ENCODE results near the gene BRD3.
"Not testable (repeated sequence)": the region's sequence is repeated elsewhere in the genome, so short reads cannot be mapped to it uniquely, and the experiment has no call there.

Gene BRD3

GRCh38 chr9:134099123-134099761 is 31.4 kb upstream of the BRD3 start:
- DNase-seq (ENCODE audit: low read depth), result peak; percentile 27
- H3K4me3 ChIP-seq (ENCODE audit: low read depth, low read length), result no peak overlapping the region
- TF ChIP-seq, protein P1, sequence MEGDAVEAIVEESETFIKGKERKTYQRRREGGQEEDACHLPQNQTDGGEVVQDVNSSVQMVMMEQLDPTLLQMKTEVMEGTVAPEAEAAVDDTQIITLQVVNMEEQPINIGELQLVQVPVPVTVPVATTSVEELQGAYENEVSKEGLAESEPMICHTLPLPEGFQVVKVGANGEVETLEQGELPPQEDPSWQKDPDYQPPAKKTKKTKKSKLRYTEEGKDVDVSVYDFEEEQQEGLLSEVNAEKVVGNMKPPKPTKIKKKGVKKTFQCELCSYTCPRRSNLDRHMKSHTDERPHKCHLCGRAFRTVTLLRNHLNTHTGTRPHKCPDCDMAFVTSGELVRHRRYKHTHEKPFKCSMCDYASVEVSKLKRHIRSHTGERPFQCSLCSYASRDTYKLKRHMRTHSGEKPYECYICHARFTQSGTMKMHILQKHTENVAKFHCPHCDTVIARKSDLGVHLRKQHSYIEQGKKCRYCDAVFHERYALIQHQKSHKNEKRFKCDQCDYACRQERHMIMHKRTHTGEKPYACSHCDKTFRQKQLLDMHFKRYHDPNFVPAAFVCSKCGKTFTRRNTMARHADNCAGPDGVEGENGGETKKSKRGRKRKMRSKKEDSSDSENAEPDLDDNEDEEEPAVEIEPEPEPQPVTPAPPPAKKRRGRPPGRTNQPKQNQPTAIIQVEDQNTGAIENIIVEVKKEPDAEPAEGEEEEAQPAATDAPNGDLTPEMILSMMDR (IDR thresholded peaks at IDR 0.05; ENCODE audit: control insufficient read depth, extremely low read depth, insufficient read depth), result peak; percentile 82

GRCh38 chr9:134089972-134090371 is 22.1 kb upstream of the BRD3 start:
- H3K4me3 ChIP-seq (ENCODE audit: low read depth, low read length), result no peak overlapping the region
- DNase-seq (ENCODE audit: low read depth), result no peak
- TF ChIP-seq, protein P1 (IDR thresholded peaks at IDR 0.05; ENCODE audit: control insufficient read depth, extremely low read depth, insufficient read depth), result no peak

DNA sequence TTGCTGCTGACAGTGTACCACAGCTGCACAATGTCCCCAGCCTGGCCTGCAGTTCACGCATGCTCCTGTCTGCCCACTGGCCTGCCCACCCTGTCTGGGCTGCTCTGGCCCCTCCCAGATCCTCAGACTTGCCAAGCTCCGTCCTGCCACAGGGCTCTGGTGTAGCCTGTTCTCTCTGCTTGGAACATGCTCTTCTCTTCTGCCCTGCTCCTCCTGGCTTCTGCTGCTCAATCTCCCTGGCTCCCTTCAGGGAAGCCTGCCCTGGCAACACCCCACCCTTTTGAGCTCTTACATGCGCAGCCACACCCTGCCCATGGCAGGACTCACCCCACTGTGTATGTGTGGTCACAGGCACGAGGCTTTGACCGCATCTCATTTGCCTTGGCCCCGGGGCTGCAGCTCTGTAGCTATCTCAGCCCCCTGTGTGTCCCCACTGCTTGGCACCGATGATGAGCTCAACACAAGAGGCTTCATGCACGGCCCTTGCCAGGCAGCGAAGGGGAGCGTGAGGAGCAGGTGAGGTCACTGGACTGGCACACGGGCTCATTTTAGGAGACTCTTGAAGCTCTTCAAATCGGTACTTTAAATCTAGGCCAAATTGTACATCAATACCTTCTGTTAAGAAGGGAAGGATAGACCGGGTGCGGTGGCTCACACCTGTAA is 20.4 kb upstream of the BRD3 start:
- H3K4me3 ChIP-seq (ENCODE audit: low read depth, low read length), result no peak overlapping the region
- DNase-seq (ENCODE audit: low read depth), result no peak
- TF ChIP-seq, protein P1 (IDR thresholded peaks at IDR 0.05; ENCODE audit: control insufficient read depth, extremely low read depth, insufficient read depth), result no peak

- DNase-seq (ENCODE audit: low read depth), result no peak
- no peak overlapping the region for H3K4me3 ChIP-seq (ENCODE audit: low read depth, low read length)
- TF ChIP-seq, protein P1 (IDR thresholded peaks at IDR 0.05; ENCODE audit: control insufficient read depth, extremely low read depth, insufficient read depth), result no peak
Observed at GRCh38 chr9:134085674-134086073, 17.8 kb upstream of the BRD3 start.

DNA sequence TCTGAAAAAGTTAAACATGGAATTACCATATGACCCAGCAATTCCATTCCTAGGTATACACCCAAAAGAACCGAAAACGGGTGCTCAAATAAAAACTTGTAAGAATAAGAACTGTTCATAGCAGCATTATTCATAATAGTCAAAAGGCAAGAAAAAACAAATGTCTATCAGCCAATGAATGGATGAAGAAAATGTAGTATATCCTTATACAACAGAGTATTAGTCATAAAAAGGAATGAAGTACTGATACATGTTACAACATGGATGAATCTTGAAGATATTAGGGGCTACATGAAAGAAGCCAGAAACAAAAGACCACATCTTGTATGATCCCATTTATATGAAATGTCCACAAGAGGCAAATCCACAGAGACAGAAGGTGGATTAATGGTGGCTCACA is 15.6 kb upstream of the BRD3 start:
- no peak overlapping the region for H3K4me3 ChIP-seq (ENCODE audit: low read depth, low read length)
- TF ChIP-seq, protein P1 (IDR thresholded peaks at IDR 0.05; ENCODE audit: control insufficient read depth, extremely low read depth, insufficient read depth), result no peak
- DNase-seq (ENCODE audit: low read depth), result no peak

GRCh38 chr9:134076644-134077043 is 8.8 kb upstream of the BRD3 start:
- DNase-seq (ENCODE audit: low read depth), result no peak
- TF ChIP-seq, protein P1 (IDR thresholded peaks at IDR 0.05; ENCODE audit: control insufficient read depth, extremely low read depth, insufficient read depth), result no peak
- no peak overlapping the region for H3K4me3 ChIP-seq (ENCODE audit: low read depth, low read length)

- DNase-seq (ENCODE audit: low read depth); H3K4me3 ChIP-seq (ENCODE audit: low read depth, low read length): not testable (repeated sequence)
Observed at GRCh38 chr9:134075689-134076088, 7.9 kb upstream of the BRD3 start.
